ENCODE measurements around the gene COQ4. TPM values are rescaled to one million over a fixed set of nuclear protein-coding genes. Genes with fewer than 3 reads are reported as not detected.

The COQ4 gene
- 42.0 TPM for total RNA-seq

- DNase-seq (ENCODE audit: extremely low spot score in 2 of 2), result peak in 1 of 2 donors; percentile 96
- intact Hi-C loops (cut with DNase I), result no loop called here
- H3K36me3 ChIP-seq, result peaks cover 0 to 22% of the 10 kb centered on the region in 2 donors
- H3K4me3 ChIP-seq, result peak within 1 kb of the TSS; percentile 78 to 80
- H3K27me3 ChIP-seq, result no peaks in the 10 kb centered on the region
- H3K4me1 ChIP-seq, result peaks cover 40% of the 10 kb centered on the region
- peak within 1 kb of the TSS; percentile 90 for H3K27ac ChIP-seq
- TF ChIP-seq CTCF (IDR thresholded peaks at IDR 0.05) (peak in 1 of 3 experiments; percentile 21), POLR2A (IDR thresholded peaks at IDR 0.05) (no peak), POLR2AphosphoS5 (IDR thresholded peaks at IDR 0.05; ENCODE audit: insufficient read depth in 1 of 2, low read depth in 1 of 2) (peak; percentile 92 to 93)
- no peaks in the 10 kb centered on the region for H3K9me3 ChIP-seq
Observed at GRCh38 chr9:128322404-128323211, at the start of gene COQ4, which contains the start of gene TRUB2. Gene COQ4 (plus strand): TSS chr9:128322839. CDS start chr9:128322859, 20 bp downstream. Gene TRUB2 (minus strand): TSS chr9:128322447. CDS start chr9:128322408, 39 bp downstream.

DNA sequence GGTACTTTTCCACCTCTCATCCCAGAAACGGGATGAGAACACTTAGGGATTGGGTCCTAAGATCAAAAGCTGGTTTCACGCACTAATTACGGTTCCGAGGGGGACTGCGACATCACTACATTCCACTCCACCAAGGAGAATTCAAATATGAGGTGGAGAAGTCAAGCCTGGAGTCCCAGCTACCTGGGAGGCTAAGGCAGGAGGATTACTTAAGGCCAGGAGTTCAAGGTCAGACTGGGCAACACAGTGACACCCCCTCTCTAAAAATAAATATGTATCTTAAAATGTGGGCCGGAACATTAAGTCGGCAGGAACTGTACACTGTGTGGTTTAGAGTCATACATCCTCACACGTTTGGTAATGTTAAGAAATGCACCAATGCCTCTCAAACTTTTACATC is 48.4 kb upstream of the COQ4 start:
- peaks cover 47% of the 10 kb centered on the region for H3K4me1 ChIP-seq
- DNase-seq (ENCODE audit: extremely low spot score in 2 of 2), result no peak

GRCh38 chr9:128275198-128276007 is 47.2 kb upstream of the COQ4 start, which contains the start of gene GOLGA2:
Gene GOLGA2 (minus strand): TSS chr9:128276007. CDS start chr9:128275976, 31 bp downstream.
- no peaks in the 10 kb centered on the region for H3K27me3 ChIP-seq
- no peaks in the 10 kb centered on the region for H3K9me3 ChIP-seq
- no peak for DNase-seq (ENCODE audit: extremely low spot score in 2 of 2)
- H3K4me1 ChIP-seq, result peaks cover 47% of the 10 kb centered on the region
- H3K27ac ChIP-seq, result peak within 1 kb of the TSS; percentile 92
- peak within 1 kb of the TSS; percentile 89 to 99 for H3K4me3 ChIP-seq
- intact Hi-C loops (cut with DNase I), result no loop called here
- H3K36me3 ChIP-seq, result peaks cover 0 to 23% of the 10 kb centered on the region in 2 donors
- TF ChIP-seq POLR2AphosphoS5 (IDR thresholded peaks at IDR 0.05; ENCODE audit: insufficient read depth in 1 of 2, low read depth in 1 of 2) (no peak), CTCF (IDR thresholded peaks at IDR 0.05) (no peak), POLR2A (IDR thresholded peaks at IDR 0.05) (no peak)

More for the DNA sequence above, 48.4 kb upstream of the COQ4 start:
- Histone ChIP-seq H3K27ac (peak overlapping the region; percentile 92), H3K4me3 (peak overlapping the region; percentile 89 to 99), H3K27me3 (no peaks in the 10 kb centered on the region), H3K36me3 (peaks cover 0 to 25% of the 10 kb centered on the region in 2 donors), H3K9me3 (no peaks in the 10 kb centered on the region)
- no peak for TF ChIP-seq POLR2A (IDR thresholded peaks at IDR 0.05)
- no peak for TF ChIP-seq CTCF (IDR thresholded peaks at IDR 0.05)
- no peak for TF ChIP-seq POLR2AphosphoS5 (IDR thresholded peaks at IDR 0.05; ENCODE audit: insufficient read depth in 1 of 2, low read depth in 1 of 2)
- intact Hi-C loops (cut with DNase I), result no loop called here

DNA sequence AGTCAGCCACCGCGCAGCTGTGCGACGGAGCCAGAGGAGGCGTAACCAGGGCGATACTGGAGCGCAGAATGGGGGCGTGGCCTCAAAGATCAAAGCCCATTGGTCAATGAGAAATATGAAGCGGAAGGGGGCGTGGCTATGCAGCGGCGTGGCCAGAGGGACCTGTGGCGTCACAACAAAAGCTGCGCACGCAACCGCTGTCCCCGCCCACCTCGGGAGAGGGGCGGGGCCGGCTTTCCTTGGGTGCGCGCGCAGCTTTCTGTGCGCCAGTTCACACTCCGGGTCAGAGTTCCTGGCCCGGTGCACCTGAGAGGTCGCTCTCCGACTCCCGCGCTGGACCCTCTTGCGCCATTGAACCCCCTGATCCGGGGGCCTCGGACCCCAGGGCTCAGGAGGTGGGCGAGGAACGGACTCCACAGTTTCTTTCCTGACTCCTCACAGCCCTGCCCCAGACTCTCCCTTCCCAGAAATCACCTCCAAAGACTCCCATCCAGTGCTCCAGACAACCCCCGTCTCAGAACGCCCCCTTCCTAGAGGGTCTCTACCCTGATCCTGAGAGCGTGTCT is 46.5 kb upstream of the COQ4 start, which contains the start of gene SWI5:
SWI5 (plus strand) TSS at position 269 of the 566 bp plus-strand sequence.
- peak within 1 kb of the TSS; percentile 92 for H3K27ac ChIP-seq
- intact Hi-C loops (cut with DNase I), result no loop called here
- no peaks in the 10 kb centered on the region for H3K9me3 ChIP-seq
- H3K4me3 ChIP-seq, result peak within 1 kb of the TSS; percentile 89 to 99
- peaks cover 45% of the 10 kb centered on the region for H3K4me1 ChIP-seq
- peak; percentile 94 to 99 for TF ChIP-seq POLR2AphosphoS5 (IDR thresholded peaks at IDR 0.05; ENCODE audit: insufficient read depth in 1 of 2, low read depth in 1 of 2)
- TF ChIP-seq CTCF (IDR thresholded peaks at IDR 0.05), result no peak
- TF ChIP-seq POLR2A (IDR thresholded peaks at IDR 0.05), result peak in 1 of 2 donors; percentile 96
- peaks cover 0 to 21% of the 10 kb centered on the region in 2 donors for H3K36me3 ChIP-seq
- no peaks in the 10 kb centered on the region for H3K27me3 ChIP-seq
- peak; percentile 98 to 99 for DNase-seq (ENCODE audit: extremely low spot score in 2 of 2)
